OCI-LY1 (cell line): ENCODE measurements around the gene DMPK.

Source experiments
- CTCF ChIP-seq: fragments of 200-600 bp; sonication (generic), shearing (Covaris generic); IDR thresholded peaks from 2 replicates; pipeline ENCODE4 v1.5.1; 2017; ENCODE audit warnings: mild to moderate bottlenecking, antibody characterized with exemption, low read length, moderate library complexity, mixed read lengths
- EZH2 ChIP-seq: fragments of 200-600 bp; sonication (generic), shearing (Covaris generic); IDR thresholded peaks from 2 replicates; pipeline ENCODE4 v1.8.0; 2017; ENCODE audit warnings: borderline replicate concordance, mixed run types, mild to moderate bottlenecking, antibody characterized with exemption, low read length, moderate library complexity, mixed read lengths

GRCh38 chr19:45779231-45780145 is 2.8 kb downstream of the DMPK start:
- TF ChIP-seq CTCF (peak; percentile 93), EZH2 (no peak)
